GM19025 (cell line): ENCODE results near the gene TAS2R46.
"Not testable (repeated sequence)": the region's sequence is repeated elsewhere in the genome, so short reads cannot be mapped to it uniquely, and the experiment has no call there.

Experiments used
- ATAC-seq: cut with Tn5 transposase; IDR thresholded peaks from one replicate; pipeline ENCODE4 v1.9.1; 2021; ENCODE audit warnings: mild to moderate bottlenecking, low read depth, moderate library complexity; ENCODE audit not compliant: unreplicated experiment

TAS2R46 gene

GRCh38 chr12:11040162-11040561 is 21.9 kb downstream of the TAS2R46 start:
- ATAC-seq, result no peak

GRCh38 chr12:11039171-11039570 is 22.9 kb downstream of the TAS2R46 start:
- ATAC-seq, result no peak

- not testable (repeated sequence) for ATAC-seq
These were observed 28.1 kb downstream of the TAS2R46 start for GRCh38 chr12:11033959-11034358.

- no peak for ATAC-seq
These were observed 30.8 kb downstream of the TAS2R46 start, which contains the start of gene TAS2R31 for GRCh38 chr12:11031307-11031706. TSS of gene TAS2R31 (minus strand) at chr12:11031407. CDS start at chr12:11031335, 72 bp downstream.

- no peak for ATAC-seq
These were observed 36.0 kb downstream of the TAS2R46 start for GRCh38 chr12:11026118-11026517.

GRCh38 chr12:11023387-11023786 is 38.7 kb downstream of the TAS2R46 start:
- no peak for ATAC-seq

- ATAC-seq, result no peak
These were observed 39.6 kb downstream of the TAS2R46 start, which contains the start of gene TAS2R19 for GRCh38 chr12:11022520-11022919. TSS of gene TAS2R19 (minus strand) at chr12:11022620. CDS start at chr12:11022571, 49 bp downstream.

GRCh38 chr12:11016937-11017336 is 45.2 kb downstream of the TAS2R46 start:
- ATAC-seq, result no peak

GRCh38 chr12:11015775-11016430 is 46.2 kb downstream of the TAS2R46 start:
- no peak for ATAC-seq

- ATAC-seq, result no peak
These were observed 47.9 kb downstream of the TAS2R46 start for GRCh38 chr12:11014234-11014633.
